SU-DHL-6 (cell line): Measurements from ENCODE around the gene NAGPA.

Source experiments
- H2AFZ ChIP-seq: fragments of 200-600 bp; sonication (generic); 2 replicates; pipeline ENCODE4 v1.6.1; 2014; ENCODE audit warnings: low read depth, mild to moderate bottlenecking, moderate library complexity, mixed read lengths, antibody characterized with exemption, low read length; ENCODE audit not compliant: severe bottlenecking
- H3F3A ChIP-seq: fragments of 200-600 bp; shearing (Covaris generic); 2 replicates; pipeline ENCODE4 v1.6.0; 2016; ENCODE audit warnings: antibody characterized with exemption, mild to moderate bottlenecking; ENCODE audit not compliant: insufficient read depth
- H3K27ac ChIP-seq: fragments of 200-600 bp; sonication (generic); 2 replicates; pipeline ENCODE4 v1.5.1; 2016; ENCODE audit warnings: low read depth, mild to moderate bottlenecking, low read length, moderate library complexity, mixed read lengths
- H3K27me3 ChIP-seq: fragments of 200-600 bp; sonication (generic), shearing (Covaris generic); 2 replicates; pipeline ENCODE4 v1.6.0; 2014; ENCODE audit warnings: mild to moderate bottlenecking, low read length
- H3K36me3 ChIP-seq: fragments of 200-600 bp; sonication (generic); 2 replicates; pipeline ENCODE4 v1.6.1; 2014; ENCODE audit warnings: mild to moderate bottlenecking, low read length, mixed read lengths
- H3K4me2 ChIP-seq: fragments of 300-600, 200-600 bp; shearing (Covaris generic), sonication (generic); 2 replicates; pipeline ENCODE4 v1.6.0; 2014; ENCODE audit warnings: low read length, low read depth, mild to moderate bottlenecking; ENCODE audit not compliant: poor library complexity, severe bottlenecking
- H3K4me3 ChIP-seq: fragments of 200-600 bp; sonication (generic); 2 replicates; pipeline ENCODE4 v1.5.1; 2014; ENCODE audit warnings: antibody characterized with exemption, low read length, mild to moderate bottlenecking, mixed read lengths; ENCODE audit not compliant: insufficient read depth, poor library complexity, severe bottlenecking
- H3K79me2 ChIP-seq: fragments of 200-600 bp; sonication (generic); 2 replicates; pipeline ENCODE4 v1.6.1; 2014; ENCODE audit warnings: mild to moderate bottlenecking, low read length, moderate library complexity; ENCODE audit not compliant: insufficient read depth
- H3K9ac ChIP-seq: fragments of 200-600 bp; sonication (generic); 2 replicates; pipeline ENCODE4 v1.7.0; 2014; ENCODE audit warnings: mild to moderate bottlenecking, low read length
- H3K9me2 ChIP-seq: fragments of 200-600 bp; sonication (generic); replicated peaks from 2 replicates; pipeline ENCODE4 v1.6.1; 2014; ENCODE audit warnings: low read length; ENCODE audit not compliant: insufficient read depth
- H3K9me3 ChIP-seq: fragments of 200-600 bp; sonication (generic); 2 replicates; pipeline ENCODE4 v1.6.1; 2014; ENCODE audit warnings: low read length, mixed read lengths; ENCODE audit not compliant: insufficient read depth
- H4K20me1 ChIP-seq: fragments of 200-600 bp; sonication (generic); 2 replicates; pipeline ENCODE4 v1.6.1; 2014; ENCODE audit warnings: low read depth, mild to moderate bottlenecking, antibody characterized with exemption, low read length, moderate library complexity, mixed read lengths
- CTCF ChIP-seq: fragments of 200-600 bp; sonication (generic); IDR thresholded peaks from one replicate; pipeline ENCODE4 v1.5.1; 2017; ENCODE audit warnings: antibody characterized with exemption, mild to moderate bottlenecking, low read length, moderate library complexity; ENCODE audit not compliant: insufficient read depth, poor library complexity, severe bottlenecking
- EZH2phosphoT487 ChIP-seq: fragments of 200-600 bp; sonication (generic), shearing (Covaris generic); conservative IDR thresholded peaks from 2 replicates; pipeline ENCODE4 v1.6.1; 2018; ENCODE audit warnings: mild to moderate bottlenecking, antibody characterized with exemption, low read length, moderate library complexity, mixed read lengths

NAGPA gene

GRCh38 chr16:4976611-4977145, 57.1 kb downstream of the NAGPA start:
- no peak overlapping the region for H3K9ac ChIP-seq
- TF ChIP-seq CTCF (no peak), EZH2phosphoT487 (no peak)
- no peak overlapping the region for H3K27ac ChIP-seq
- no peaks in the 10 kb centered on the region for H3K79me2 ChIP-seq
- H3K27me3 ChIP-seq: no peaks in the 10 kb centered on the region
- H3K9me3 ChIP-seq: no peaks in the 10 kb centered on the region
- no peak overlapping the region for H3K4me2 ChIP-seq
- H3K4me3 ChIP-seq: no peak overlapping the region
- no peaks in the 10 kb centered on the region for H3K9me2 ChIP-seq
- H4K20me1 ChIP-seq: no peaks in the 10 kb centered on the region
- no peak overlapping the region for H2AFZ ChIP-seq
- H3K36me3 ChIP-seq: no peaks in the 10 kb centered on the region
- no peaks in the 10 kb centered on the region for H3F3A ChIP-seq

GRCh38 chr16:4976079-4976478, 57.7 kb downstream of the NAGPA start:
- Histone ChIP-seq H3K9me2 (no peaks in the 10 kb centered on the region), H3K27ac (no peak overlapping the region), H3K4me3 (no peak overlapping the region), H4K20me1 (no peaks in the 10 kb centered on the region), H3K27me3 (no peaks in the 10 kb centered on the region), H3K36me3 (no peaks in the 10 kb centered on the region), H3K9ac (no peak overlapping the region), H3K4me2 (no peak overlapping the region), H3K9me3 (no peaks in the 10 kb centered on the region), H3K79me2 (no peaks in the 10 kb centered on the region), H2AFZ (no peak overlapping the region), H3F3A (no peaks in the 10 kb centered on the region)
- TF ChIP-seq EZH2phosphoT487 (no peak), CTCF (no peak)
